Lower leg skin (tissue), 4 donors: ENCODE data around the gene MTMR3. TPM values are rescaled to one million over a fixed set of nuclear protein-coding genes. Genes with fewer than 3 reads are reported as not detected.

ENCODE experiments used
- DNase-seq, 2 donors: peaks; one replicate each; pipeline ENCODE4 v3.0.0-alpha.2; 2019; ENCODE audit warnings: low spot score in 2 of 2
- H3K4me3 ChIP-seq: fragments of 200-600 bp; sonication (generic); 2 replicates; pipeline ENCODE4 v1.5.1; 2017; ENCODE audit warnings: mild to moderate bottlenecking, low read depth; ENCODE audit not compliant: poor library complexity, severe bottlenecking
- POLR2A ChIP-seq, 2 donors: fragments of 450-650 bp; IDR thresholded peaks; one replicate each; pipeline ENCODE4 v1.6.1; 2016 to 2017; ENCODE audit warnings: antibody characterized with exemption in 2 of 2, mild to moderate bottlenecking in 1 of 2, moderate library complexity in 1 of 2
- WGBS, 2 donors: methylation state at CpG; one replicate each; pipeline ENCODE4 v1.1.5; 2018; 5-methylcytosine and 5-hydroxymethylcytosine counted together
- intact Hi-C: fragments of 100-400 bp; cut with DNase I; formaldehyde crosslinking; loops from one replicate; pipeline ENCODE4 v1.15.0; 2023; ENCODE audit warnings: low total_unique reads
- total RNA-seq, 4 donors: library from RNA; depleted of rRNA; stranded (reverse); fragments of >200 nt; gene quantifications; one replicate each; pipeline ENCODE4 v1.1.0, GENCODE V29; 2016
- TF ChIP-seq, protein P1 (sequence below), 3 donors: fragments of 450-650 bp; IDR thresholded peaks; one replicate each; pipeline ENCODE4 v1.5.1; 2016; ENCODE audit warnings: antibody characterized with exemption in 3 of 3, mild to moderate bottlenecking in 3 of 3, moderate library complexity in 2 of 3

The MTMR3 gene
- total RNA-seq, 4 donors from 2014 or later = 51.4 to 70.5 (median 62.6) TPM

DNA sequence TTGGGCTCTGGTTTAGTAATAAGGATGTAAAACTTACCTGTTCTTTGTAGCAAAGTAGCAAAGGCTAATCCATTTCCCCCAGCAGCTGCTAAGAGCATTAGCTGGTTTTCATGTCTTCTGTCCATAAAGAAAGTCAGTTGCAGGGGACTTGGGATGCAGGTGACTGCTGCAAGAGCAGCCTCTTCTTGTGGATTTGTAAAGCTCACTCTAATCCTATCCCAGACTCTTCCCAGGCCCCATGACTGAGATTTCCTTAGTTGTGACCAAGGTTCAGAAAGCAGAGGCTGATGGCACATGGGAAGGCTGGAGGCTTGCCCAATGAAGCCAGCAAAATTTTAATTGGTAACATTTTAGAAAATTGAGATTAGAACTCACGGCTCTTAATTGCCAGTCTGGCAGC is 102.9 kb downstream of the MTMR3 start:
- no peak for DNase-seq
- TF ChIP-seq, protein P1, sequence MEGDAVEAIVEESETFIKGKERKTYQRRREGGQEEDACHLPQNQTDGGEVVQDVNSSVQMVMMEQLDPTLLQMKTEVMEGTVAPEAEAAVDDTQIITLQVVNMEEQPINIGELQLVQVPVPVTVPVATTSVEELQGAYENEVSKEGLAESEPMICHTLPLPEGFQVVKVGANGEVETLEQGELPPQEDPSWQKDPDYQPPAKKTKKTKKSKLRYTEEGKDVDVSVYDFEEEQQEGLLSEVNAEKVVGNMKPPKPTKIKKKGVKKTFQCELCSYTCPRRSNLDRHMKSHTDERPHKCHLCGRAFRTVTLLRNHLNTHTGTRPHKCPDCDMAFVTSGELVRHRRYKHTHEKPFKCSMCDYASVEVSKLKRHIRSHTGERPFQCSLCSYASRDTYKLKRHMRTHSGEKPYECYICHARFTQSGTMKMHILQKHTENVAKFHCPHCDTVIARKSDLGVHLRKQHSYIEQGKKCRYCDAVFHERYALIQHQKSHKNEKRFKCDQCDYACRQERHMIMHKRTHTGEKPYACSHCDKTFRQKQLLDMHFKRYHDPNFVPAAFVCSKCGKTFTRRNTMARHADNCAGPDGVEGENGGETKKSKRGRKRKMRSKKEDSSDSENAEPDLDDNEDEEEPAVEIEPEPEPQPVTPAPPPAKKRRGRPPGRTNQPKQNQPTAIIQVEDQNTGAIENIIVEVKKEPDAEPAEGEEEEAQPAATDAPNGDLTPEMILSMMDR (IDR thresholded peaks at IDR 0.05) = no peak
- TF ChIP-seq POLR2A (IDR thresholded peaks at IDR 0.05) = no peak
- intact Hi-C loops = no loop called here
- WGBS, 2 donors = 80 to 90% methylated on average over 1 of the region's 1 CpG
- no peak overlapping the region for H3K4me3 ChIP-seq

- TF ChIP-seq POLR2A (IDR thresholded peaks at IDR 0.05) = no peak
- TF ChIP-seq, protein P1 (IDR thresholded peaks at IDR 0.05) = no peak
- WGBS, 2 donors = 14 to 40% methylated on average over 1 of the region's 1 CpG
- no peak overlapping the region for H3K4me3 ChIP-seq
- no peak for DNase-seq
- intact Hi-C loops = no loop called here
Measured at GRCh38 chr22:29987137-29987536, 104.2 kb downstream of the MTMR3 start.

DNA sequence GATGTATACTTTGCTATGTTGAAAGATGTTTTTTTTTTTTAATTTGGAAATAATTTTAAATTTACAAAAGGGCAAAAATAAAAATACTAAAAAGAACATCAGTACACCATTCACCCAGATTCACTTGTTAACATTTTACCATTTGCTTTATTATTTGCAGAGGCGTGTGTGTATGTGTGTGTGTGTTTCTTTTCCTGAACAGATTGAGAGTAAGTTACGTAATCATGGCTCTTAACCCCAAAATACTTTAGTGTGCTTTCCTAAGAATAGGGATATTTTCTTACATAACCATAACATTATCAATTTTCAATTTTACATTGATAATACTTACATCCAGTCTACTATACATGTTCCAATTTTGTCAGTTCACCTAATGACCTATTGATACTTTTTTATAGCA is 105.7 kb downstream of the MTMR3 start:
- intact Hi-C loops = no loop called here
- WGBS, 2 donors = 90 to 91% methylated on average over 2 of the region's 2 CpGs
- DNase-seq = no peak
- no peak overlapping the region for H3K4me3 ChIP-seq
- no peak for TF ChIP-seq POLR2A (IDR thresholded peaks at IDR 0.05)
- TF ChIP-seq, protein P1 (IDR thresholded peaks at IDR 0.05) = no peak

- intact Hi-C loops = no loop called here
- DNase-seq = no peak
- no peak for TF ChIP-seq POLR2A (IDR thresholded peaks at IDR 0.05)
- TF ChIP-seq, protein P1 (IDR thresholded peaks at IDR 0.05) = no peak
- H3K4me3 ChIP-seq = no peak overlapping the region
- 96 to 98% methylated on average over 6 of the region's 6 CpGs for WGBS, 2 donors
Measured at GRCh38 chr22:29989446-29989845, 106.5 kb downstream of the MTMR3 start.

DNA sequence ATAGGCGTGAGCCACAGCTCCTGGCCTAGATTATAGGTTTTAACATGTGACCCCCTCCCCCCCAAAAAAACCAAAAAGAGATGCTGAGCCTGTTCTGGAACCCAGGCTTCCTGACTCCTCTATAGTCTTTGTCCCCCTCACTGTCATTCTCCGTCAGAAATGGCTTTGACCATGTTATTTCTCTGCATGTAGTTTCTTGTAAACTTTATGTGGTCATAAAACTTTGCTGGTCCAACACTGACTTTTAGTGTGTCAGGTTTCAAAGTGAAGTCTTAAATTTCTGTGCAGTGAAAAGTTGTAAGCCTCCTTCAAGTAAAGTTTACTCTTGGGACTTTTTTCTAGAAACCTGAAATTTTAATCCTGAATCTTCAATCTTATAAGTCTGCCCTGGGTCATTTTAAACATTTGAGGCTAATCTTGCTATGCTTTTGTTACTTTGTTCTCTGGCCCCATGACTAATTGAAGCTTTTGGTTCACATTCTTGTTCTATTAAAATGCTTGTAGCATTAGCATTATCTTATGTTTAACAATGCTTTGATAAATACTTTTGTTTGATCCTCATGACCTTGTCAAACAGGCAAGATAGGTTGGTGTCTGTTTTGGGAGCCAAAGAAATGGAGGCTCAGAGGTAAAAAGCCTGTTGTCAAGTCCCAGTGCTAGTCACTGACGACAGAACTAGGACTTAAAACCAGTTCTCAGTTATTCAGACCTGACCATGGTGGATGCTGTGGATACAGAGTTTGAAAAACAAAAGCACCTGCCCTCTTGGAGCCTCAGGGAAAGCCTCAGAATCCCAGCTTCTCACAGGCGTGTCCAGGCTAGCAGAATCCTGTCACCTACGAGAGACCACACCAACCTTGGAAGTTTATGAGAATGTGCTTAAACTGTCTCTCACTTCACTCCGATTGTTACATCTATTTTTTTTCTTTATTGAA is 109.6 kb downstream of the MTMR3 start:
- intact Hi-C loops = no loop called here
- TF ChIP-seq, protein P1 (IDR thresholded peaks at IDR 0.05) = no peak
- no peak for TF ChIP-seq POLR2A (IDR thresholded peaks at IDR 0.05)
- 69 to 73% methylated on average over 6 of the region's 6 CpGs for WGBS, 2 donors
- no peak for DNase-seq
- H3K4me3 ChIP-seq = no peak overlapping the region
